ENCODE results near the gene CLCN5.

The CLCN5 gene

DNA sequence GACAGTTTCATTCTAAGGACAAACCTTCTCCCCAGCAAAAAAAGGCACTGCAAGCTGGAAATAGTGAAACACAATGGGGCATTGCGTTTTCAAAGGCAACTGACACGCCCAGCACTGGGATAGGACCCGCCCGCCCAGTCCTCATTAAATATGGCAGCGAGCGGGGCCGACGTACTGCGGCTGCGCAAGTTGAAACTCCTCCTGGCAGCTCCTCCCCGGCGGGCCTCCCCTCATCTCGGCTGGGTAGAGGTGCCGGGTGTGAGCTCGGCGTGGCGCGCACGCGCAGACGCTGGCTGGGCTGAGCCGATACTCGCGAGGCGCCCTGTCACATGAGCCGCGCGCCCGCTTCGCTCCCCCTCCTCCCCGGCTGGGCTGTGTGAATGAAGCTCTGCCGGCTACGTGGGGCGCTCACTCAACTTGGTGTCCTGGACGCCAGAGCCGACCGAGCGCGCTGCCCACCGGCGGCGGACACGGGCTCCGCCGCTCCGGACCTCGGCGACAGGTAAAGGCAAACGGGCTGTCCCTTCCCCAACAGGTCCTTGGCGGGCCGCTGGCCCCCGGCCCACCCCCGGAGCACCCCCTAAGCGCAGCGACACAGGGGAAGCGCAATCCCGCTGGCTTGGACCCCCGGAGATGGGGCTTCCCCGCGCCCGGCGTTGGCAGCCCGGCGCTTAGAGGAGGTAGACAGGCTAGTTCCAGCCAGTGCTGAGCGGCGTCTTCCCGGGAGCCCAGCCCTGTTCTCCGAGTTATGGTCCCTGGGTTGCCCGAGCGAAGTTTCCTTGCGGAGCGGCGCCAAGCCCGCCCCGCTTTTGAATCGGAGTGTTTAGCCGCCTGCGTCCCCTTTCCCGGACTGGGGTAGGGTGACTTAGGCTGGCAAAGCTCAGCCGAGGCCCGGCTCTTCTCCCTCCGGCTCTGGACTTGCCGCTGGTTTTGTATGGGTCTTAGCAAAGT is at the start of gene CLCN5:
CLCN5 (plus strand) TSS at position 306 of the 951 bp plus-strand sequence. CDS start 2,703 bp downstream, outside the sequence.
- DNase-seq, result peak; percentile 96 to 98

DNA sequence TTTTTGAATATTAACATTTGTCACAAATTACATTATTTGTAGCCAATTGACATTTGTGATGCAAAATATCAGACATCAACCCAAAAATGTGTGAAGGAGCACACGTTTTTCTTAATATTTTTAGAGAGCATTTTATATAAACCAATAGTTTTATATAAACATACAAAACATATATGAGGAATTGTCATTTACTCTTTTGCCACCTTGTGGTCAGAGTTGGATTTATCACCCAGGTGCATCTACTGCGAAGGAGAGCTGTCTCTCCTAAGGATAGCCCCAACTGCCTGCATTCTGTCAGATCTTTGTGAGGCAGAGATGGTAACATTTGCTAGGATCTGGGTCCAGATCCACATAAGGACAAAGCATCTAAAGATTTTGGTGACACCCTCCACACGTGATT is 45.6 kb upstream of the CLCN5 start:
- peak in 1 of 2 donors; percentile 46 for DNase-seq

DNA sequence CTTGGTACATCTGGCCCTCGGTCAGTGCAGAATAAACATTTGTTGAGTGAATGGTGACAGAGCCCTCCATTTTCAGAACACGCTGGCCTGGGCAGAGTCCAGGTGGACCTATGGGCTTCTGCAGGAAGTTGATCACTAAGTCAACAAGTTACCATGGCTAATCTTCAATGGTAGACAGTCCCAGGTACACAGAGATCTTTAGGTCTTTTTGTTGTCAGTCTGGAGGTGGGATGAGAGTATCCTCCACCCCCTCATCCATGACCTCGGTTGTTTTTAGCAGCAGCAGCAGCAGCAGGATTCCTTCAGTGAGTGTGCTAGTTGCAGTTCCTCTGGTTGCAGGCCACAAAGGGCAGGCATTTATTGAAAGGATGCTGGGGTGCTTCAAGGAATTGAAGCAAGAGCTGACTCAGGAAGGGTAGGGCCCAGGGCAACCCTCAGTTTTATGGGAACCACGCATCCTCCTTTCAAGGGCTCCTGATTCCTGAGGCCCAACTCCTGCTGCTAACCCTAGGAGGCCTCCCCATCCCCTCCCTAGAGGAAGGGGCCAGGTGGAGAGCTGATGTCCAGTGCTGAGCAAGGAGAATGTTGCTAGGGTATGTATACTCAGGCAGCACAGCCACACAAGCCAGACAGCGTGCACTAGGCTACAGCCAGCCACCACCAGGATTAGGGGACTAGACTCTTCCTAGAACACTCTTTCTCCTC is 44.8 kb upstream of the CLCN5 start:
- DNase-seq, result no peak

DNA sequence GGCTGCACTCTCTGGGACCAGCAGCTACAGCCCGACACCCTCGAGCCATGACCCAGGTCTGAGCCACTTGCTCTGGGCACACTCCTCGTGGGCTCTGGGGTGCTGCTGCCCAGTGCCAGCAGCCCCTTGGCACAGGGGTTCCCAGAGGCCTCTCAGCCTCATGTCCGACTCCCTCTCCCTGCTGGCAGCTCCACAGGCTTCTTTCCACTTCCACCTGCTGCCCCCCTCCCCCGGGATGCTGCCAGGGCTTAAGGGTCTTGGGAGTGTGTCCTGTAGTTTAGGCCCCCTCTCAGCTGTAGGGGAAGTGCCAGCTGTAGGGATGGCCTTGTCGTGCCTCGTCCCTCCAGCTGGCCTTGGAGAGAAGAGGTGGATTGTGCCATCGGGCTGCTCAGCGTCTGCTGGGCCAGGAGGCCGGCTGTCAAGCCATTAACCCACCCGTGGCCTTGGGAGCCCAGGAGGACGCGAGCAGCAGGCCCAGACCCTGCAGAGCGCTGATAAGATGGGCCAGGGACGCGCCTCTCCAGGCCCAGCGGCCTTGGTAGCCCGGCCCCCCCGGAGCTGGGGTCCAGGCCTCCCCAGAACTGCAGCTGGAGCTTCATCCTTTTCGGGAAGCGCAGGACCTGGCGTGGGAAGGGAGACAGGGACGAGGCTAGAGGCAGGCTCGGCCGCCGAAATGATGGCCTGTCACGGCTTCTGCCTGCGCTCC is 44.1 kb upstream of the CLCN5 start:
- no peak for DNase-seq

DNA sequence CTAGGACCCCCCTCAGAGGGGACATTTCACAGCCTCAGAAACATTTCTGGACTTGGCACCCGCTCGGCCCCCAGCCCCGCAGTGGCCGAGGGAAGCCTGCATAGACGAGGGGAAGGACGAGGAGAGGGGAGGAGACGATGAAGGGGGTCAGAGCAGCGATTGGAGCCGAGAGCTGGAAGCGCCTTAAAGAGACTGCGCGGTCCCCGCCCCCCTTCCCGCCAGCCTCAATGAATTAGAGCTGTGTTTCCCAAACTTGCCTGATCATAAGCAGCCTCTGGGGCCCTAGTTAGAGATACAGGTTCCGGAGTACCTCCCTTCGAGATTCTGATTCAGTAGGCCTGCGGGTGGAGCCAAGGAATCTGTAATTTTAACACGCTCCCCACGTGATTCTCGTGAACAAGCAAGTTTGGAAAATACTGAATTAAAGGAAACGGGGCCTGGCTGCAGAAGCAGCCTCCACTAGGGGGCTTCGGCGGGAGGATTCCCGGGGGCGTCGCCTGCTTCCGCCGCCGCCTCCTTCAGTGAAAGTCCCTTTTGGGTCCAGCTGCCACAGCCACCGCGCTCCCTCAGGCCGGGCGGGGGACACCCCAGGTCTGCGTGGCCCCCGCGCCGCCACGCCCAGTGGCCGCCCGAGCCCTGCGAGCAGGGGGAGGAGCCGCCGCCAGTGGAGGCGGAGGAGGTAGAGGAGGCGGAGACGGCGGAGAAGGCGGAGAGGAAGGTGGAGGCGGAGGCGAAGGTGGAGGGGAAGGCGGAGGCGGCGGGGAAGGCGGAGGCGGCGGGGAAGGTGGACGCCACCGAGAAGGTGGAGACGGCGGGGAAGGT is 43.4 kb upstream of the CLCN5 start, which contains the start of gene USP27X:
USP27X (plus strand) TSS at position 651 of the 822 bp plus-strand sequence. CDS start 824 bp downstream, outside the sequence.
- peak; percentile 88 for DNase-seq

DNA sequence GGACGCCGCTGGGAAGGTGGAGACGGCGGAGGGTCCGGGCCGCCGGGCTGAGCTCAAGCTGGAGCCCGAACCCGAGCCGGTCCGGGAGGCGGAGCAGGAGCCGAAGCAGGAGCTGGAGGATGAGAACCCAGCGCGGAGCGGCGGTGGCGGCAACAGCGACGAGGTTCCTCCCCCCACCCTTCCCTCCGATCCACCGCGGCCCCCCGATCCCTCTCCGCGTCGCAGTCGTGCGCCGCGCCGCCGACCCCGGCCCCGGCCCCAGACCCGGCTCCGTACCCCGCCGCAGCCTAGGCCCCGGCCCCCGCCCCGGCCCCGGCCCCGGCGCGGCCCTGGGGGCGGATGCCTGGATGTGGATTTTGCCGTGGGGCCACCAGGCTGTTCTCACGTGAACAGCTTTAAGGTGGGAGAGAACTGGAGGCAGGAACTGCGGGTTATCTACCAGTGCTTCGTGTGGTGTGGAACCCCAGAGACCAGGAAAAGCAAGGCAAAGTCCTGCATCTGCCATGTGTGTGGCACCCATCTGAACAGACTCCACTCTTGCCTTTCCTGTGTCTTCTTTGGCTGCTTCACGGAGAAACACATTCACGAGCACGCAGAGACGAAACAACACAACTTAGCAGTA is 42.6 kb upstream of the CLCN5 start:
- no peak for DNase-seq

DNA sequence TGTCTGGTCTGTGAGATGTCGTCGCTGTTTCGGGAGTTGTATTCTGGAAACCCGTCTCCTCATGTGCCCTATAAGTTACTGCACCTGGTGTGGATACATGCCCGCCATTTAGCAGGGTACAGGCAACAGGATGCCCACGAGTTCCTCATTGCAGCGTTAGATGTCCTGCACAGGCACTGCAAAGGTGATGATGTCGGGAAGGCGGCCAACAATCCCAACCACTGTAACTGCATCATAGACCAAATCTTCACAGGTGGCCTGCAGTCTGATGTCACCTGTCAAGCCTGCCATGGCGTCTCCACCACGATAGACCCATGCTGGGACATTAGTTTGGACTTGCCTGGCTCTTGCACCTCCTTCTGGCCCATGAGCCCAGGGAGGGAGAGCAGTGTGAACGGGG is 41.7 kb upstream of the CLCN5 start:
- DNase-seq, result no peak

DNA sequence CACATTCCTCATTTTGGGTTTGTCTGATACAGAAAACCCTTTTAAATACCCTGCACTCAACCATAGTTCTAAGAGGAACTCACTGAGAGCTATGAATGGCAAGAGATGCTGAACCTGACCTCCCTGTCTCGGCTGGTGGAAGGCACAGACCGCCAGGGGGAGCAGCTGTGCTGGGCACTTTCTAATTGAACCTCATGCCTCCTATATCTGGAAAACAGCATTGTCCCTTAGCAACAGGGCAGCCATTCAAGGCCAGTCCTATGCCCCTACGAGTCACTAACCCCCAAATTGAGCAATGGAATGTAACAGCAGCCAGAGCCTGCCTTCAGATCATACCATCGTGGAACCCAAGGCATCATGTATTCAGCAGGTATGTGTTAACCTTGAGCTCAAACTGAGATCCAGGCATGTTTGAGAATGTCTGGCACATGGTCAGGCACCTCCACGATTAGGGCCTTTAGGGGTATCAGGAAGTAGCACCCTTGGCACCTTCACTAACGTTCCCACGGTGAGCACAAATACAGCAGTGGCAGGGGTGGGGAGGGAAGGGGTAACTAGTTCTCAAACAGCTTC is 38.0 kb upstream of the CLCN5 start:
- peak; percentile 55 to 59 for DNase-seq

DNA sequence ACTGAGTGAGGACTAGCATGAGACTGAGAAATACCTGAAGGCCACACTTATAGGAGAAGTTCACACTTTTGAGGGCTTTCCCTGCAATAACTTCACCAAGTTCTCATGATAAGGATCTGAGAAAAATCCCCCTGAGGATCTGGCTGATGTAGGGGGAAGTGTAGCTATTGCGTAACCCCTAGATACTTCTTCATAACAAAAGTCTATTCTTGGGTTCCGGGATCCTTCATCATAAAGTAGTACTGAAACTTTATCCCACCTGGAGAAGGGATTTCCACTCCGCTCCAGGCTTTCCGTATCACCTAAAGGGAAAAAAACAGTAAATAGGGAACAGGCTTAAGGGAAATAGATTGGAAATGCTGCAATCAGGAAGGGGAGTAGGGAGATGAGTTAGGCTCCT is 29.9 kb upstream of the CLCN5 start:
- DNase-seq, result no peak

DNA sequence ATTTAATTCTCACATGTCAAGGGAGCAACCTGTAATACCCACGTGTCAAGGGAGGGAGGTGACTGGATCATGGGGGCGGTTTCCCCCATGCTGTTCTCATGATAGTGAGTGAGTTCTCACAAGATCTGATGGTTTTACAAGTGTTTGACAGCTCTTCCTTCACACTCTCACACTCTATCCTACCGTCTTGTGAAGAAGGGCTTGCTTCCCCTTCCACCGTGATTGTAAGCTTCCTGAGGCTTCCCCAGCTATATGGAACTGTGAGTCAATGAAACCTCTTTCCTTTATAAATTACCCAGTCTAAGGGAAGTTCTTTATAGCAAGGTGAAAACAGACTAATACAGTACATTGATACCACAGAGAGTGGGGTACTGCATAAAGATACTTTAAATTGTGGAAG is 25.4 kb upstream of the CLCN5 start:
- DNase-seq, result no peak

DNA sequence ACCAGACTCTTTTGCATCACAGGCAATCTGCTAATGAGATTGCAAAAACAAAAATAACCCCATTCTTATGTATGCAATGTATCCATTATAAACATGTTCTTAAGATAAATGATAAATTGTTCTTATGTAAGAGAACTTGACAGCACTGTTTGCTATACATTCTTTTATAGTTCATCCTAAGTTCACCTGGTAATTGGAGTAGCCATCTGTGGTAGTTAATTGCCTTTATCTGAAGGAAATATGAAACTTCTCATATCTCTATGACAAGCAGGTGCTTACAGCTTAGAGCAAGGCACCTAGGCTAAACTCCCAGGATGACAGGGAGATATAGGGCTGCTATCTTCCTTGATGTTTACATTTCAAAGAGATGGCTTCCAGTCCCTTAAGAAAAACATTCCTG is 21.3 kb upstream of the CLCN5 start:
- no peak for DNase-seq

DNA sequence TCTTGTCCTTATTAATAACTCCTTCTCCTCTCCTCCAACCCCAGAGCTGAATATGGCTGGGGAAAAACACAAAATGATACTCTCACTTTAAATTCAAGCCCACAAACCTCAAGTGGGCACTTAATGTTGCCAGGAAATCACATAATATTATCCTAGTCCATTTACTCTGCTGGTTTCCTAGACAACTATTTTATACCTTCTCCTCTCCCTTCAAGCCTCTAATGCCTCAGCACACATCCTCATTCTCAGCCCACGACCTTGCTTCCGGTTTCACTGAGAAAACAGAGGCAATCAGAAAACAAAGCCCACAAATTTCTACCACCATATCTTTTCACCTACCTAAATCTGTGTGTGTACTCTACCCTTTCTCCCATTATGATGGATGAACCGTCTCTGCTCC is 12.1 kb upstream of the CLCN5 start:
- no peak for DNase-seq

DNA sequence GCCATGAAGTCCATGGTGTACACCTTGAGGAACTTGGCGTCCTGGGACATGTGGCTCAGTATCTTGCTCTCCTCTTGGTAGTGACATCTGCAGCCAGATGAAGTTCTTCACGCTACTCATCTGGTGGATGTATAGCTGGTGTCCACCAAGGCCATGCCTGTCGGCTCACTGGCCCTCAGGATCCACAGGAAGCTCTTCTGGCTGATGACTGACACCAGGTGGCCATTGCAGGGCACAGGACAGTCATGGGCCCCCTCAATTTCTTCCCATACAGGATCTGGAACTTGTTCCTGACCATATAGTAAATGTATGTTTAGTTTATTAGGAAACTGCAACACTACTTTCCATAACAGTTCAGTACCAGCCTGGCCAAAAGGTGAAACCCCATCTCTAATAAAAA is 10.3 kb upstream of the CLCN5 start:
- DNase-seq, result no peak

DNA sequence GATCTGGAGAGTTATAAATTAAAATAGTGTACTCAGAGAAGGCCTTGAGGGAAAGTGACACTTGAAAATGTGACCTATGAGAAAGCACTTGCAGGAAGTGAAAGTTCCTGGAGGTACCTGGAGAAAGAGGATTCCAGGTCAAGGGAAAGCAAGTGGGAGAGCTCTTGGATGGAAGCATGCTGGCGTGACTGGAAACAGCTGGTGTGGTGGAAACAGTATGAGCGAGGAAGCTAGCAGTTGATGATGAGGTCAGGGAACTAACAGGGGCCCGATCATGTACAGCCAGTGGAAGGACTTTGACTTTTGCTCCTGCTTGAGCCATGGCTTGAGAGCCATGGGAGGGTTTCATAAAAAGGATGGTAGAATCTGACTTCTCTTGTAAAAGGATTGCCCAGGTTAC is 9.5 kb upstream of the CLCN5 start:
- DNase-seq, result no peak

DNA sequence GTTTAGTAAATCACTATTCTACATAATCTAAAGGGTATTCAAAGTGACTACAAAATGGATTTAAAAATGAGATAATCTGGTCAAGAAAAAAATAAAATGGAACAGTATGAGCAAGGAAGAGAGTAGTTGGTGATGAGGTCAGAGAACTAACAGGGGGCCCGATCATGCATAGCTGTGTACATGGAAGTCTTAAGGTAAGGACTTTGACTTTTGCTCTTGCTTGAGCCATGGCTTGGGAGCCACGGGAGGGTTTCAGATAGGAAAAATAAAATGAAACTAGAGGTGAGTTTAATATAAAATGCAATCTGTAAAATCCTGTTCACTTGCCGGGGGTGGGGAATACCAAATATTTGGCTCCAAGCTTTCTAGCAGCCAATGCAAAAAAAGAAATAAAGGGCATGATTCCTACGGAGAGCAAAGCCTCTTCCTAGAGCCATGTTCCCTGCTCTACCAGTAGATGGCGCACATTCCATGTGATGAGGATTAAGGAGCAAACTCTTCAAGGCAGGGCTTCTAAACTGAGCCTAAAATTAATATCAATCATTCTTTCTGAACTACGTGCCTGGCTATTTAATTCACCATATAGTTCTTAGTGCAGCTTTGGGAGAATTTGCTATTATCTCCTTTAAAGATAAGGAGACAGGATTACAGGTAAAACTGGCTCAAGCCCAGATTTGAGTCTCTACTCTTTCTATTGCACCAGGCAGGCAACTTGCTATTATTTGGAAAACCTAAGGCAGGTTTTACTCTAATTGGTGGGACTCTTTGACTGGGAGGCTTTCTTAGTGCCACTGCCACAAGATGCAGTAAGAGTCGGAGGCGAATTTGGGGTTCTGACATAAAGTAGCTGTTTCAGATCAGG is 6.8 kb upstream of the CLCN5 start:
- peak; percentile 40 to 63 for DNase-seq

DNA sequence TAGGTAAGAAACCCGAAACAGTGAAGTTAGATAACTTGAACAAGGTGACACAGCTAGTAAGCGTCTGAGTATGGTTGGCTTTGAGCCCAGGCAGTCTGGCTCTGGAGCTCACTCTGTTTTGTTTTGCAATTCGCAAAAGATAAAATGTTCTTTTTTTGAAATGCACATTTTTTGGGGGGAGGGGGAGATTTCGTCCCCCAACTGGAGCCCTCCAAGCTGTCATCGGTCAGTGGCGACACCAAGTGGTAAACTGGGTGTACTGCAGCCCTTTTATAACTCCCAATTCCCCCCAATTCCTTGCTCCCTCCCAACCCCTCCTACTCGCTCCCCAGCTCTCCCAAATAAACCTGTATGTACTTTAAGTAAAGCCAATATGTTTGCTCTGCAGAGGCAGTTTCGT is 2.8 kb upstream of the CLCN5 start:
- DNase-seq, result peak in 1 of 2 donors; percentile 26

DNA sequence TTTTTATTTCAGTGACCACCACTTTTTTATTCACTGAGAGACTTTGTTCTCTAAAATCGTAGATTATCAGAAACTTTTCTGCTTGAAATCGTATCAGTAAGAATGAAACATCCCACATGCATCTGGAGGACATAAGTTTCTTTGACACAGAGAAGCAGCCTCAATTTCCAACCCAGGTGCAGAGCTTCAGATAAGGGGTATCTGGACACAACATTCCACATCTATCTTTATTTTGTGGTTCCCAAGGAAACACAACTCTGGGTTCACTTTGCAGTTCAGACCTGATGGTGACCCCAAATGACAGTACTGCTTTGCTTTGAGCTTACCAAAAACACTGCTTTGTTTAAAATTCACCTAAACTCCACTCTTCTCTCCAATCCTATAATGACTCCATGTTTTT is 1.3 kb upstream of the CLCN5 start:
- no peak for DNase-seq

DNA sequence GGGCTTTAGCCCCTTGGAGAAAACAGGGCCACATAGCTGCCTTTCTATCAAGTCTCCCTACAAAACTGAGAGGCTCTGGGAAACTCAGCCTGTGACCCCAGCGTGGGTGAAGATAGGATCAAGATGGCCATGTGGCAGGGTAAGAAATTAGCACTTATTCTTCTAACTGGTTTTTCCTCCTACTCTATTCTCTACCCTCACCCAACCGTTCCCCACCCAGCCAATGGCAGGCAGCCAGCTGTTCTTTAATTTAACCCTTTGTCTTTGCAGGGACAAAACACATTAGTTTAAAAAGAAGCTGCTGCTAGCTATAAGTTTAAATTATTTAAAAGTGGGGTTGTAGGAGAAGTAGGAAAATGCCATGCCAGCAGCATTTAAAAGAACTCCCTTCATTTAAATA is 2.8 kb downstream of the CLCN5 start:
- DNase-seq, result no peak

DNA sequence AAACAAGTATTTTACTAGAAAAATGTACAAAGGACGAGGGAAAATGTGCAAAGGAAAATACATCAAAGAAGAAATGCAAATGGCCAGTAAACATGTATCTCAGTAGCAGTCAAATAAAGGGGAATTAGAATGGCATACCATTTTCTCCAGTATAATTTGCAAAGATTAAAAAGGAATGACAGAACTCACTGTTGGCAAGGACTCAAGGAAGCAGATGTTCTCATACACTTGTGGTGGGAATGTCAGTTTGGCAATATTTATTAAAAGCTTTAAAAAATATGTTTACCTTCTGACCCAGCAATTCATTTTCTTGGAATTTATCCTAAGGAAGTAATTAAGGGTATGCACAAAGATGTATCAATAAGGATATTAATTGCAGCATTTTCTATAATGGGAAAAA is 7.6 kb downstream of the CLCN5 start:
- no peak for DNase-seq

DNA sequence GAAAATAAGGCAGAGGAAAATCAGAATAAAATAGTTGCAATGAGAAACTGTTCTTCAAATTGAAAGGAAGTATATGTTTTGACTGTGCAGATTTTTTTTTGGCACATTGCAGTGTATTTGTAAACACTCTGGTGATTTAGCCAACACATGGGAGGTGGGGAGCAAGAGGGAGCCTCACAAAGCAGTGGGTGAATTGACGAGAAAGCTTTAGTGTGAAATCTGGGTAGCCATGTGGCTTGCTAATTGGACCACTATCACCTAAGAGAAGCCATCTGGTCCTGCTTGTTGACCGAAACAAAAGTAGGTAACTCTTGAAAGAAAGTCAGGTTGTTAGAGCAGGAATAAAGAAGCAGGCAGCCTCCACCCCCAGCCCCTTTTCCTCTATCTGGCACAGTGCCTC is 10.4 kb downstream of the CLCN5 start:
- DNase-seq, result no peak

DNA sequence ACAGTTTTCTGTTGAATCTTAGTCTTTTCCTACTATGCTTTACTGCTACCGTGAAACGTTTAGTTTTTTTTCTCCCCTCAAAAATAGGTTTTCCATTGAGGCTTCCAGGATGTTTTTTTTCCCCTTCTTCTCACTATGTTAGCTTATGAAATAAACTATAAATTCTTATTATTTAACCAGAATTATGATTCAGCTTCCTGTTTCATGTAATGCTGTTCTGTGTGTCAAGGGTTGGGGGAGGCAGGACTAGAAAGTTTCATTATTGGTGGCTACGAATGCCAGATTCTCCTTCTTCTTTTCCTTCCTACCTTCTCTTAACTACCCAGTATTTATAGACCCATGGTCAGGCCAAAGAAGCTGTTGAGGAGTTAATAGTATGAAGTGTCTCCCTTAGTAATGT is 11.8 kb downstream of the CLCN5 start:
- no peak for DNase-seq

Measured in CD4-positive, alpha-beta T cell treated with Interleukin-1 beta for 1 hour (primary cell).